ENCODE results near the gene SHOX. TPM values are rescaled to one million over a fixed set of nuclear protein-coding genes. Genes with fewer than 3 reads are reported as not detected.

SHOX gene
- polyA plus RNA-seq, 1 of the 3 experiments (the other 2 are of a cell fraction): not detected

- TF ChIP-seq TCF12 (IDR thresholded peaks at IDR 0.05) (no peak), FOXM1 (IDR thresholded peaks at IDR 0.05; ENCODE audit: low read depth) (no peak), EP300 (IDR thresholded peaks at IDR 0.05; ENCODE audit: borderline replicate concordance in 1 of 2, low read depth in 1 of 2, low read length in 1 of 2) (no peak), MXI1 (IDR thresholded peaks at IDR 0.05; ENCODE audit: low read depth, low read length) (no peak), TEAD4 (IDR thresholded peaks at IDR 0.05; ENCODE audit: borderline replicate concordance, insufficient read depth) (no peak)
These were observed 11.2 kb upstream of the SHOX start (continued) for GRCh38 chrX:619451-619811.

- Histone ChIP-seq H3K4me3 (ENCODE audit: low read depth in 2 of 2, low read length in 1 of 2) (no peak overlapping the region), H3K27ac (ENCODE audit: low read depth in 2 of 2, low read length in 1 of 2) (no peak overlapping the region), H3K9me3 (no peaks in the 10 kb centered on the region), H3K79me2 (ENCODE audit: insufficient read depth) (no peaks in the 10 kb centered on the region), H3K9me2 (no peaks in the 10 kb centered on the region), H3K4me1 (ENCODE audit: control insufficient read depth in 1 of 2, insufficient read depth in 2 of 2, low read depth in 1 of 2, low read length in 1 of 2) (no peaks in the 10 kb centered on the region), H2AFZ (ENCODE audit: low read depth) (no peak overlapping the region), H3K36me3 (replicated peaks in 1 of 2; ENCODE audit: control insufficient read depth in 1 of 2, insufficient read depth in 2 of 2, low read length in 1 of 2) (no peaks in the 10 kb centered on the region), H3K9ac (no peak overlapping the region), H3F3A (replicated peaks; ENCODE audit: insufficient read depth) (no peaks in the 10 kb centered on the region), H4K20me1 (ENCODE audit: insufficient read depth) (no peaks in the 10 kb centered on the region), H3K27me3 (ENCODE audit: insufficient read depth) (no peaks in the 10 kb centered on the region; the same call in 1 of the 2 replicates), H3K4me2 (no peak overlapping the region)
- no peak for DNase-seq
- ChIA-PET POLR2A (no interaction called here), CTCF (no interaction called here)
- no peak for TF ChIP-seq IRF3 (IDR thresholded peaks at IDR 0.05; ENCODE audit: low read depth, low read length)
- TF ChIP-seq TEAD4 (IDR thresholded peaks at IDR 0.05; ENCODE audit: borderline replicate concordance, insufficient read depth): no peak
- no peak for TF ChIP-seq EZH2phosphoT487 (IDR thresholded peaks at IDR 0.05; ENCODE audit: borderline replicate concordance, low read depth)
- TF ChIP-seq MEF2A (IDR thresholded peaks at IDR 0.05; ENCODE audit: borderline replicate concordance, low read depth): no peak
- TF ChIP-seq JUND (IDR thresholded peaks at IDR 0.05): no peak
- TF ChIP-seq RAD21 (IDR thresholded peaks at IDR 0.05; ENCODE audit: low read length): no peak
- TF ChIP-seq SMC3 (IDR thresholded peaks at IDR 0.05; ENCODE audit: low read depth, low read length): no peak
- no peak for TF ChIP-seq REST (IDR thresholded peaks at IDR 0.05; ENCODE audit: low read depth, low read length)
- no peak for TF ChIP-seq NRF1 (IDR thresholded peaks at IDR 0.05; ENCODE audit: low read depth, low read length)
- TF ChIP-seq TAF1 (IDR thresholded peaks at IDR 0.05; ENCODE audit: borderline replicate concordance, low read depth, low read length): no peak
- no peak for TF ChIP-seq MXI1 (IDR thresholded peaks at IDR 0.05; ENCODE audit: low read depth, low read length)
- TF ChIP-seq GATA2 (CRISPR knock-in tag; IDR thresholded peaks at IDR 0.05): no peak
- no peak for TF ChIP-seq MAX (IDR thresholded peaks at IDR 0.05; ENCODE audit: low read depth)
- 14% methylated on average over 17 of the region's 48 CpGs for WGBS (ENCODE audit: low lambda C conversion rate)
These were observed 10.6 kb upstream of the SHOX start for GRCh38 chrX:619812-620531.

Measured in SK-N-SH (cell line).